Immature natural killer cell (primary cell): ENCODE data around the gene TUBG1. TPM values are rescaled to one million over a fixed set of nuclear protein-coding genes. Genes with fewer than 3 reads are reported as not detected.
A peak's percentile ranks its signal among the peaks of the same experiment; 100 is the strongest.
"Not testable (repeated sequence)": the region's sequence is repeated elsewhere in the genome, so short reads cannot be mapped to it uniquely, and the experiment has no call there.

Experiments used
- DNase-seq, 3 donors: peaks; one replicate each; pipeline ENCODE4 v3.0.0; 2022; ENCODE audit warnings: mixed read lengths in 1 of 3
- H3K27ac Mint-ChIP-seq, 6 donors: one replicate each; pipeline ENCODE4 v1.8.0; 2020; ENCODE audit warnings: mixed read lengths in 6 of 6, mild to moderate bottlenecking in 5 of 6, inconsistent platforms in 4 of 6, moderate library complexity in 3 of 6
- H3K27me3 Mint-ChIP-seq, 3 donors: one replicate each; pipeline ENCODE4 v1.8.0; 2020 to 2021; ENCODE audit warnings: low read depth in 3 of 3, mild to moderate bottlenecking in 3 of 3, mixed read lengths in 3 of 3, moderate library complexity in 3 of 3, inconsistent platforms in 1 of 3
- H3K36me3 Mint-ChIP-seq, 3 donors: one replicate each; pipeline ENCODE4 v1.8.0; 2020; ENCODE audit warnings: mixed read lengths in 3 of 3, inconsistent platforms in 2 of 3, mild to moderate bottlenecking in 2 of 3
- H3K4me1 Mint-ChIP-seq, 2 donors: one replicate each; pipeline ENCODE4 v1.8.0; 2020; ENCODE audit warnings: inconsistent platforms in 2 of 2, mild to moderate bottlenecking in 2 of 2, mixed read lengths in 2 of 2, moderate library complexity in 1 of 2
- H3K4me3 Mint-ChIP-seq, 5 donors: one replicate each; pipeline ENCODE4 v1.8.0; 2020; ENCODE audit warnings: mild to moderate bottlenecking in 5 of 5, mixed read lengths in 5 of 5, inconsistent platforms in 3 of 5, moderate library complexity in 3 of 5
- H3K9me3 Mint-ChIP-seq, 6 donors: one replicate each; pipeline ENCODE4 v1.8.0; 2020; ENCODE audit warnings: mild to moderate bottlenecking in 6 of 6, mixed read lengths in 6 of 6, inconsistent platforms in 4 of 6, moderate library complexity in 3 of 6
- polyA plus RNA-seq, 3 donors: library from polyadenylated mRNA; unstranded; fragments of 300-500 nt; fragmentation: Illumina TruSeq; gene quantifications; one replicate each; pipeline ENCODE4 v1.2.3, GENCODE V29; 2021

TUBG1 gene
- polyA plus RNA-seq, 3 donors from 2014 or later = 6.0 to 16.9 (median 10.9) TPM

GRCh38 chr17:42653179-42654124 lies 44.0 kb downstream of the TUBG1 start:
- no peaks in the 10 kb centered on the region for H3K36me3 Mint-ChIP-seq
- H3K4me3 Mint-ChIP-seq = no peak overlapping the region
- H3K4me1 Mint-ChIP-seq = peaks cover 10 to 21% of the 10 kb centered on the region in 2 donors
- DNase-seq = no peak
- H3K9me3 Mint-ChIP-seq = no peaks in the 10 kb centered on the region
- H3K27ac Mint-ChIP-seq = no peak overlapping the region
- peaks cover 4 to 9% (median 7%) of the 10 kb centered on the region in 3 donors for H3K27me3 Mint-ChIP-seq

- Mint-ChIP-seq H3K9me3 (no peaks in the 10 kb centered on the region), H3K27me3 (peaks cover 4 to 7% (median 4%) of the 10 kb centered on the region in 3 donors), H3K4me3 (peak overlapping the region in 2 of 5 donors; percentile 2 to 53), H3K27ac (peak overlapping the region in 1 of 6 donors; percentile 68), H3K4me1 (peaks cover 19 to 30% of the 10 kb centered on the region in 2 donors), H3K36me3 (no peaks in the 10 kb centered on the region)
- no peak for DNase-seq
Observed at GRCh38 chr17:42655528-42655927, 46.0 kb downstream of the TUBG1 start.

GRCh38 chr17:42657824-42658588 lies 48.5 kb downstream of the TUBG1 start:
- Mint-ChIP-seq H3K9me3 (no peaks in the 10 kb centered on the region), H3K4me3 (peak overlapping the region; percentile 55 to 92 (median 85)), H3K36me3 (no peaks in the 10 kb centered on the region), H3K4me1 (peaks cover 19 to 30% of the 10 kb centered on the region in 2 donors), H3K27ac (peak overlapping the region in 2 of 6 donors; percentile 3 to 27), H3K27me3 (peaks cover 3 to 7% (median 4%) of the 10 kb centered on the region in 3 donors)
- DNase-seq = no peak

GRCh38 chr17:42659079-42659931 lies 49.8 kb downstream of the TUBG1 start, which contains the start of gene TUBG2:
TSS of gene TUBG2 (plus strand) at chr17:42659284. CDS start at chr17:42659504, 220 bp downstream.
- peak; percentile 47 to 59 (median 51) for DNase-seq
- peak within 1 kb of the TSS; percentile 77 to 92 (median 86) for H3K4me3 Mint-ChIP-seq
- peaks cover 0 to 7% (median 1%) of the 10 kb centered on the region in 3 donors for H3K27me3 Mint-ChIP-seq
- H3K4me1 Mint-ChIP-seq = peaks cover 19 to 30% of the 10 kb centered on the region in 2 donors
- peak within 1 kb of the TSS in 4 of 6 donors; percentile 27 to 80 (median 55) for H3K27ac Mint-ChIP-seq
- H3K36me3 Mint-ChIP-seq = peaks cover 0 to 2% (median 0%) of the 10 kb centered on the region in 3 donors
- no peaks in the 10 kb centered on the region for H3K9me3 Mint-ChIP-seq

- not testable (repeated sequence) for H3K27ac Mint-ChIP-seq, H3K9me3 Mint-ChIP-seq, H3K27me3 Mint-ChIP-seq, H3K36me3 Mint-ChIP-seq, DNase-seq
- H3K4me3 Mint-ChIP-seq = peak overlapping the region; percentile 28 to 92 (median 86)
- H3K4me1 Mint-ChIP-seq = peaks cover 19 to 30% of the 10 kb centered on the region in 2 donors
Observed at GRCh38 chr17:42659932-42660274, 50.4 kb downstream of the TUBG1 start.

GRCh38 chr17:42660692-42661345 lies 51.3 kb downstream of the TUBG1 start:
- peak overlapping the region in 1 of 5 donors; percentile 28 for H3K4me3 Mint-ChIP-seq
- peaks cover 0 to 1% (median 1%) of the 10 kb centered on the region in 3 donors for H3K27me3 Mint-ChIP-seq
- no peak for DNase-seq
- H3K4me1 Mint-ChIP-seq = peaks cover 15 to 24% of the 10 kb centered on the region in 2 donors
- H3K9me3 Mint-ChIP-seq = no peaks in the 10 kb centered on the region
- peaks cover 0 to 10% (median 0%) of the 10 kb centered on the region in 3 donors for H3K36me3 Mint-ChIP-seq
- H3K27ac Mint-ChIP-seq = no peak overlapping the region

Other genes starting within 250 kb of the TUBG1 start
- 100 to 1,000 TPM; 110 to 205 (median 127) TPM for gene STAT3, start 221.2 kb upstream of the TUBG1 start, polyA plus RNA-seq
- not detected for gene CAVIN1, start 186.4 kb upstream of the TUBG1 start, polyA plus RNA-seq
- gene ATP6V0A1, start 150.8 kb upstream of the TUBG1 start, polyA plus RNA-seq = 1 to 10 TPM in 2 of 3 donors, under 1 TPM in 1; 0.76 to 4.2 (median 1.4) TPM
- gene NAGLU, start 73.4 kb upstream of the TUBG1 start, polyA plus RNA-seq = 10 to 100 TPM; 28.1 to 43.5 (median 33.6) TPM
- 1 to 10 TPM in 1 of 3 donors, under 1 TPM in 1, not detected in 1; 0.99 to 1.9 TPM for gene HSD17B1, start 56.8 kb upstream of the TUBG1 start, polyA plus RNA-seq
- 100 to 1,000 TPM in 1 of 3 donors, 10 to 100 TPM in 2; 54.1 to 136 (median 72.5) TPM for gene COASY, start 47.5 kb upstream of the TUBG1 start, polyA plus RNA-seq
- gene MLX, start 42.6 kb upstream of the TUBG1 start, polyA plus RNA-seq = 10 to 100 TPM; 25.0 to 41.0 (median 30.5) TPM
- gene PSMC3IP, start 32.0 kb upstream of the TUBG1 start, polyA plus RNA-seq = 1 to 10 TPM in 2 of 3 donors, under 1 TPM in 1; 0.91 to 3.0 (median 1.5) TPM
- 100 to 1,000 TPM; 132 to 168 (median 133) TPM for gene RETREG3, start 309 bp upstream of the TUBG1 start, polyA plus RNA-seq
- 1 to 10 TPM; 1.3 to 4.0 (median 3.4) TPM for gene TUBG2, start 49.6 kb downstream of the TUBG1 start, polyA plus RNA-seq
- gene PLEKHH3, start 67.3 kb downstream of the TUBG1 start, polyA plus RNA-seq = not detected
- gene CCR10, start 72.2 kb downstream of the TUBG1 start, polyA plus RNA-seq = under 1 TPM in 2 of 3 donors, not detected in 1; 0.17 to 0.26 TPM
- under 1 TPM in 1 of 3 donors, not detected in 2; 0.73 TPM for gene CNTNAP1, start 72.8 kb downstream of the TUBG1 start, polyA plus RNA-seq
- gene EZH1, start 135.4 kb downstream of the TUBG1 start, polyA plus RNA-seq = 10 to 100 TPM in 2 of 3 donors, 1 to 10 TPM in 1; 9.8 to 32.3 (median 19.5) TPM
- gene RAMP2, start 151.5 kb downstream of the TUBG1 start, polyA plus RNA-seq = not detected
- 10 to 100 TPM; 60.2 to 94.1 (median 90.2) TPM for gene VPS25, start 163.8 kb downstream of the TUBG1 start, polyA plus RNA-seq
- not detected for gene WNK4, start 170.9 kb downstream of the TUBG1 start, polyA plus RNA-seq
- gene COA3, start 189.0 kb downstream of the TUBG1 start, polyA plus RNA-seq = 100 to 1,000 TPM; 162 to 221 (median 186) TPM
- gene CNTD1, start 189.2 kb downstream of the TUBG1 start, polyA plus RNA-seq = under 1 TPM in 2 of 3 donors, not detected in 1; 0.10 to 0.40 TPM
- gene BECN1, start 214.6 kb downstream of the TUBG1 start, polyA plus RNA-seq = 100 to 1,000 TPM in 2 of 3 donors, 10 to 100 TPM in 1; 97.6 to 163 (median 135) TPM
- gene PSME3, start 223.7 kb downstream of the TUBG1 start, polyA plus RNA-seq = 100 to 1,000 TPM; 122 to 200 (median 161) TPM
- under 1 TPM in 1 of 3 donors, not detected in 2; 0.12 TPM for gene AOC2, start 234.9 kb downstream of the TUBG1 start, polyA plus RNA-seq
- gene AOC3, start 241.5 kb downstream of the TUBG1 start, polyA plus RNA-seq = not detected